Activated naive CD8-positive, alpha-beta T cell treated with anti-CD3 and anti-CD28 coated beads for 36 hours (primary cell): ENCODE results near the gene TNFRSF11A. TPM values are rescaled to one million over a fixed set of nuclear protein-coding genes. Genes with fewer than 3 reads are reported as not detected.

Source experiments
- DNase-seq: peaks from one replicate; pipeline ENCODE4 v3.0.0; 2021
- H3K27ac Mint-ChIP-seq: one replicate; pipeline ENCODE4 v1.8.0; 2022; ENCODE audit warnings: mild to moderate bottlenecking, moderate library complexity, mixed read lengths
- H3K27me3 Mint-ChIP-seq: one replicate; pipeline ENCODE4 v1.8.0; 2022; ENCODE audit warnings: mild to moderate bottlenecking, mixed read lengths
- H3K36me3 Mint-ChIP-seq: one replicate; pipeline ENCODE4 v1.8.0; 2021; ENCODE audit warnings: mild to moderate bottlenecking, mixed read lengths
- H3K4me1 Mint-ChIP-seq: one replicate; pipeline ENCODE4 v1.8.0; 2021; ENCODE audit warnings: mixed read lengths
- H3K4me3 Mint-ChIP-seq: one replicate; pipeline ENCODE4 v1.8.0; 2022; ENCODE audit warnings: mild to moderate bottlenecking, moderate library complexity, mixed read lengths
- H3K9me3 Mint-ChIP-seq: one replicate; pipeline ENCODE4 v1.8.0; 2022; ENCODE audit warnings: mixed read lengths
- total RNA-seq, 2 experiments: library from RNA; stranded (reverse); gene quantifications; one replicate each; pipeline ENCODE4 v1.2.3, GENCODE V29; 2021

The TNFRSF11A gene
- total RNA-seq, 2 experiments from 2014 or later, result 2.4 to 2.7 TPM

DNA sequence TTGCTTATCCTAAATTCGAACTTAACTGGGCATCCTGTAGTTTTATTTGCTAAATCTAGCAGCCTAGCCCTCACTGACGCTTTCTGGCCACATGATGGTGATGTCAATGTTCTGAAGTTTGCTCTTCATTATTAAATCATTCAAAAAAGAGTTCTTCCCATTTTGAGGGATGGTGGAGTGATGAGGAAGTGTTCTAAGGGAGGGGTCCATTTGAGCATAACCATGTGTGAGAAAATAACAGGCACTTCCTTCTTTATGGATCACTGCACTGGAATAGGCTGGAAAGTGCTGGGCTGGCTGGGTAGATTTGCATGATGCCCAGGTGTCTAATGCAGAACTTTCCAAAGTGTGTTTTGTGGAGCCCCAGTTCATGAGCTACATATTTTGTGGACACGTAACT lies 74.2 kb downstream of the TNFRSF11A start:
- Mint-ChIP-seq H3K27me3 (no peaks in the 10 kb centered on the region), H3K4me3 (no peak overlapping the region), H3K4me1 (peaks cover 4% of the 10 kb centered on the region), H3K27ac (no peak overlapping the region), H3K36me3 (no peaks in the 10 kb centered on the region), H3K9me3 (no peaks in the 10 kb centered on the region)
- DNase-seq, result no peak

DNA sequence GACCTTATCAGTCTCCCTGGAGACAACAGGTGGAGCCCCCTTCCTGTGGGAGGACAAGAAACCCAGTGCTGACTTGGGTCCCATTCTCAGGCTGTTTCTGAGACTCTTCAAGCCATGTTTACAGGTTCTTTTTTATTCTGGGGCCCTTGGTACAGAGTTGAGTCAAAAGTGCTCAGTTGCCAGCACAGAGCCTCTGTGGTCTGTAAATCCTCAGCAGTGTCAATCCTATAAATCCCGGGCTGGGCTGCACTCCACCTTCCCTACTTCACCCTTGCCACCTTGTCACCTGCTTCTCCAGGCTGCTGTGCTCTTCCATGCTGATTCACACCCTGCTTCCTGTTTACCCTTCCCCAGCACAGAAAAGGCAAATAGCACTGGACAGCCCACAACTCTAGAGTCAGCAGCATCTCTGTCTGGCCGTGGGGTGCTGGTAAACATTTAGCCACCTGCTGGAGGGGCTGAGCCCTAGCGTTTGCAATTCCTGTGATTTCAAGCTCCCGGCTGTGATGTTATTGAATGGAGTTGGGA lies 74.7 kb downstream of the TNFRSF11A start:
- H3K9me3 Mint-ChIP-seq, result no peaks in the 10 kb centered on the region
- H3K36me3 Mint-ChIP-seq, result no peaks in the 10 kb centered on the region
- peaks cover 4% of the 10 kb centered on the region for H3K4me1 Mint-ChIP-seq
- no peak for DNase-seq
- H3K4me3 Mint-ChIP-seq, result no peak overlapping the region
- no peaks in the 10 kb centered on the region for H3K27me3 Mint-ChIP-seq
- no peak overlapping the region for H3K27ac Mint-ChIP-seq

GRCh38 chr18:62400916-62401315 lies 75.8 kb downstream of the TNFRSF11A start:
- H3K36me3 Mint-ChIP-seq, result no peaks in the 10 kb centered on the region

GRCh38 chr18:62402342-62402948 lies 77.3 kb downstream of the TNFRSF11A start:
- no peak overlapping the region for H3K4me3 Mint-ChIP-seq
- no peaks in the 10 kb centered on the region for H3K9me3 Mint-ChIP-seq
- no peaks in the 10 kb centered on the region for H3K27me3 Mint-ChIP-seq
- H3K36me3 Mint-ChIP-seq, result no peaks in the 10 kb centered on the region
- H3K27ac Mint-ChIP-seq, result no peak overlapping the region
- DNase-seq, result no peak
- peaks cover 4% of the 10 kb centered on the region for H3K4me1 Mint-ChIP-seq

More at GRCh38 chr18:62400916-62401315, 75.8 kb downstream of the TNFRSF11A start:
- Mint-ChIP-seq H3K4me3 (no peak overlapping the region), H3K9me3 (no peaks in the 10 kb centered on the region), H3K4me1 (peaks cover 4% of the 10 kb centered on the region), H3K27ac (no peak overlapping the region), H3K27me3 (no peaks in the 10 kb centered on the region)
- DNase-seq, result no peak

DNA sequence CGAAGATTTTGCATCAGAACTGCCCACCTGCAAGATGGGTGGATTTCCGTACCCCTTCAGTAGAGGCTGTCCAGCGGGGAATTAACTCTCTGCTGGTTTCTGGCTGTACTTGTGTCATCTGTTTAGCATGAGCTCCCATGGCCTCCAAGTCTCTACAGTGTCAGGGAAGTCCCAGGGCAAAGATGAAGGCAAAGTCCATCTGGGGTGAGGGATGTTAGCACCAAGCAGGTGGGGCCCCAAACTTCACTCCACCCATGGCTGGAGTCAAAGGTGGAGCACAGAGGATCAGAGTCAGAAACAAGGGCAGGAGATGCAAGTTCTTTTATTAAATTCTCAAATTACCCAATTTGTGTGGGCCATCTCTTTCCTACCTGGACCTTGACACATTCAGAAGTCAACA lies 78.0 kb downstream of the TNFRSF11A start:
- Mint-ChIP-seq H3K4me3 (no peak overlapping the region), H3K27me3 (no peaks in the 10 kb centered on the region), H3K4me1 (peaks cover 4% of the 10 kb centered on the region), H3K36me3 (no peaks in the 10 kb centered on the region), H3K9me3 (no peaks in the 10 kb centered on the region), H3K27ac (no peak overlapping the region)
- DNase-seq, result no peak

DNA sequence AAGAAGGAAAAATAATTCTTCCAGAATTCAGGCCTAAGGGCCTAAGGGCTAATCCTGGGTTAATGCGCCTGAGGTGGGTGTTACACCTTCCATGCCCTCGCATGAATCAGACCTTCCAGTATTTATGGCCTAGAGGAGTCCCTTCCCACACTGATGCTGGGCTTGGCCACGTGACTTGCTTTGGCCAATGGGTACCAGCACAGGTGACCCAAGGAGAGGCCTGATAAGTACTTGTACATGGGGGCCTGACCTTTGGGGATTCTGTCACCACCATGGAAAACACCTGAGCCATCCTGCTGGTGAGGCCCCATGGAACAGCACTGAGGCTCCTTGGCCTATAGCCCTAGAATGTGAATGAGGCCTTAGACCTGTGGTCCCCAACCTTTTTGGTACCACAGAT lies 79.8 kb downstream of the TNFRSF11A start:
- Mint-ChIP-seq H3K27me3 (peaks cover 4% of the 10 kb centered on the region), H3K36me3 (no peaks in the 10 kb centered on the region)

DNA sequence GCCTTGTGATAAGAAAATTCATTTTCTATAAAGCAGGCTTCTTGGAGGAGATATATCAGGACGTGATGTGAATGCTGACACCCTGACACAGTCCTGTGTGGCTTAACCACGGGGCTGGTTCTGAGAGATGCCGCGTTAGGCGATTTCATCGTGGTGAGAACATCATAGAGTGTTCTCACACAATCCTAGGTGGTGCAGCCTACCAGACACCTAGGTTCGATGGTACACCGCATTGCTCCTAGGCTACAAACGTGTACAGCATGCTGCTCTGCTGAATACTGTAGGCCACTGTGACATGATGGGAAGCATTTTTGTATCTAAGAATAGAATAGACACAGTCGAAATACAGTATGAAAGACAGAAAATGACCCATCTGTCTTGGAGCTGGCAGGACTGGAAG lies 82.5 kb downstream of the TNFRSF11A start:
- DNase-seq, result no peak
- no peaks in the 10 kb centered on the region for H3K4me1 Mint-ChIP-seq
- no peaks in the 10 kb centered on the region for H3K36me3 Mint-ChIP-seq
- no peak overlapping the region for H3K4me3 Mint-ChIP-seq
- peaks cover 4% of the 10 kb centered on the region for H3K27me3 Mint-ChIP-seq
- H3K9me3 Mint-ChIP-seq, result peaks cover 7% of the 10 kb centered on the region
- no peak overlapping the region for H3K27ac Mint-ChIP-seq

More for the DNA sequence above, 79.8 kb downstream of the TNFRSF11A start:
- Mint-ChIP-seq H3K4me1 (peaks cover 3% of the 10 kb centered on the region), H3K9me3 (no peaks in the 10 kb centered on the region), H3K27ac (no peak overlapping the region), H3K4me3 (no peak overlapping the region)
- no peak for DNase-seq

GRCh38 chr18:62409821-62410220 lies 84.7 kb downstream of the TNFRSF11A start:
- Mint-ChIP-seq H3K36me3 (no peaks in the 10 kb centered on the region), H3K27ac (no peak overlapping the region), H3K9me3 (peaks cover 7% of the 10 kb centered on the region), H3K4me1 (peaks cover 4% of the 10 kb centered on the region), H3K4me3 (no peak overlapping the region), H3K27me3 (peaks cover 4% of the 10 kb centered on the region)
- no peak for DNase-seq

DNA sequence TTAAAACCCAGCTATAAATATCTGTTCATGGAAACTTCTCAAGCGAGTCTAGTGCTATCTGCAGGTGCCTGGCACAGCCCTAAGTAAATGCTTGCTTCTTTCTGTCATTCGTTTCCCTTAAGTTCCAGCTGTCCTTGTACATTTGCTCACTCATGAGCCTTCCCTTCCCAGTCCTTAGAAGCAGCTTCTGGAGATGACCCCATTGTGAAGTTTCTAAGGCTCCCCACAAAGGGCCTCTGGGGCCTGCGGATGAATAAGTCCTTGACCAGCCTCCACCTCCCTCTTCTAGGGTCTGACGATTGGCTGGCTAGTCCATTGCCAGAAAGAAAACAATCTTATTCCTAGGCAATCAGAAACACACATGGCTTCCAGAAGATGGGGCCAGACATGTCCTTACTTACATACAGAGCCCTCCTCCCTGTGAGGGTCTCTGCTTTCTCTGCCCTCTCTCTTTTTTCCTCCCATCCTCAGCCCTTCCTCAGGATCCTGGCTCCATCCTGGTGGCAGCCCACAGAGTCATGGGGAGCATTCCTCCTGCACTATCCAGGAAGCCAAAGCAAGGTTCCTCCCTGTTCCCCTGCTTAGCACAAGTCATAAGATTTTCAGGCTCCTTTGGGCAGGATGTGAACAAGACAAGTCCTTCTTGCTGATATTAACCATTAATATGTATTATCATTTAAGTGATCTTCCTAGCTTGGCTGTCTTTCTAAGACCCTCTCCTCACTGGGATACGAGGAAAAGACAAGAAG lies 87.3 kb downstream of the TNFRSF11A start:
- Mint-ChIP-seq H3K9me3 (peaks cover 7% of the 10 kb centered on the region), H3K27me3 (peaks cover 4% of the 10 kb centered on the region), H3K36me3 (no peaks in the 10 kb centered on the region), H3K4me3 (no peak overlapping the region), H3K27ac (no peak overlapping the region), H3K4me1 (peaks cover 4% of the 10 kb centered on the region)
- DNase-seq, result no peak

GRCh38 chr18:62413206-62413605 lies 88.1 kb downstream of the TNFRSF11A start:
- peaks cover 4% of the 10 kb centered on the region for H3K27me3 Mint-ChIP-seq
- H3K9me3 Mint-ChIP-seq, result peaks cover 7% of the 10 kb centered on the region
- H3K27ac Mint-ChIP-seq, result no peak overlapping the region
- H3K4me3 Mint-ChIP-seq, result no peak overlapping the region
- no peak for DNase-seq
- H3K36me3 Mint-ChIP-seq, result peaks cover 3% of the 10 kb centered on the region
- peaks cover 6% of the 10 kb centered on the region for H3K4me1 Mint-ChIP-seq

- Mint-ChIP-seq H3K4me3 (no peak overlapping the region), H3K36me3 (peaks cover 17% of the 10 kb centered on the region), H3K9me3 (peaks cover 14% of the 10 kb centered on the region), H3K27me3 (no peaks in the 10 kb centered on the region), H3K4me1 (peaks cover 39% of the 10 kb centered on the region), H3K27ac (peak overlapping the region; percentile 74)
- no peak for DNase-seq
These were observed 93.1 kb downstream of the TNFRSF11A start for GRCh38 chr18:62418258-62418657.

- Mint-ChIP-seq H3K9me3 (peaks cover 14% of the 10 kb centered on the region), H3K36me3 (peaks cover 17% of the 10 kb centered on the region), H3K4me3 (peak overlapping the region; percentile 62), H3K27ac (peak overlapping the region; percentile 94), H3K27me3 (no peaks in the 10 kb centered on the region), H3K4me1 (peaks cover 39% of the 10 kb centered on the region)
- peak; percentile 15 for DNase-seq
These were observed 95.0 kb downstream of the TNFRSF11A start for GRCh38 chr18:62420151-62420512.

- Mint-ChIP-seq H3K4me3 (peak overlapping the region; percentile 62), H3K27ac (peak overlapping the region; percentile 94), H3K4me1 (peaks cover 44% of the 10 kb centered on the region), H3K36me3 (peaks cover 17% of the 10 kb centered on the region), H3K9me3 (peaks cover 14% of the 10 kb centered on the region), H3K27me3 (no peaks in the 10 kb centered on the region)
- peak; percentile 79 for DNase-seq
These were observed 95.6 kb downstream of the TNFRSF11A start for GRCh38 chr18:62420513-62421209.

DNA sequence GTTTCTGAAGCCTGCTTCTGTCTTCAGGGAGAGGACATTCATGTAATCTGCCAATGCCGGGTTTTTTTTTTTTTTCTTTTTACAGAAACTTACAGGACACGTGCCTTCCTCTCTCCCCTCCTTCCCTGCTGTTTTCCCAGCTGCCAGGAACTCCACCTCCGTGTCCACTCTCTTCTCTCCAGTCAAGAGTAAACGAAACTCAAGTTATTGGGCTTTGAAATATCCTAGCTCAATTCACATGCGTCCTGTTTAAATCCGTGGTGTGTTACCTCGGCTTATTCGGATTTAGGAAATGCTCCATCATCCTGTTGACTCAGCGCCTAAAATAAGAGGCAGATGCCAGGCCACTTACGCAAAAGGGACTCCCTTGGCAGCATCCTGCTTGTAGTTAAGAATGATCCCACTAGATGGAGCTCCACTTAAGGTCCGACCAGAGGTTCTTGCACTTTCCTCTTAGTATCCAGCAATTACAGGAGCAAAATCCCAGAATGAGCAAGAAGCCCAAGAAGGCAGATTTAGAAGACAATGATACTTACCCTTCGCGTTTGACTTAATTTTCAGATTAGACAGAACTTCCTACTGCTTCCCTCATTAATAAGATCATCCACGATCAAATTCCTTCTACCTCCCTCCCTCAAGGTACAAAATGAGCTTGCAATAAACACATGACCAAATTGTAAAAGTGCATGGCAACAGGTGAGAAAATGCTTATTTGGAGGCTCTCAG lies 100.5 kb downstream of the TNFRSF11A start:
- DNase-seq, result peak; percentile 48
- peaks cover 4% of the 10 kb centered on the region for H3K36me3 Mint-ChIP-seq
- H3K9me3 Mint-ChIP-seq, result peaks cover 7% of the 10 kb centered on the region
- peak overlapping the region; percentile 76 for H3K27ac Mint-ChIP-seq
- no peaks in the 10 kb centered on the region for H3K27me3 Mint-ChIP-seq
- peak overlapping the region; percentile 48 for H3K4me3 Mint-ChIP-seq
- peaks cover 26% of the 10 kb centered on the region for H3K4me1 Mint-ChIP-seq

GRCh38 chr18:62426191-62426488 lies 101.0 kb downstream of the TNFRSF11A start:
- Mint-ChIP-seq H3K4me3 (no peak overlapping the region), H3K9me3 (peaks cover 7% of the 10 kb centered on the region), H3K27ac (no peak overlapping the region), H3K27me3 (no peaks in the 10 kb centered on the region), H3K36me3 (peaks cover 4% of the 10 kb centered on the region), H3K4me1 (peaks cover 21% of the 10 kb centered on the region)
- DNase-seq, result no peak
